IPS DF 4.7 (cell line): ENCODE data around the gene C1orf56.

Source experiments
- DNase-seq: peaks from one replicate; pipeline ENCODE4 v3.0.0-alpha.2; 2013; ENCODE audit warnings: low spot score; ENCODE audit errors: extremely low read depth

Gene C1orf56

GRCh38 chr1:151024540-151025146 is 22.9 kb upstream of the C1orf56 start:
- peak; percentile 66 for DNase-seq

GRCh38 chr1:151026460-151026859 is 21.1 kb upstream of the C1orf56 start:
- no peak for DNase-seq

GRCh38 chr1:151032164-151032563 is 15.4 kb upstream of the C1orf56 start:
- DNase-seq: no peak

- DNase-seq: no peak
Measured at GRCh38 chr1:151035167-151035566, 12.4 kb upstream of the C1orf56 start.

- no peak for DNase-seq
Measured at GRCh38 chr1:151036356-151036755, 11.2 kb upstream of the C1orf56 start, which contains the start of gene BNIPL. TSS of gene BNIPL (plus strand) at chr1:151036586. CDS start at chr1:151036726, 140 bp downstream.

- no peak for DNase-seq
Measured at GRCh38 chr1:151037032-151037431, 10.5 kb upstream of the C1orf56 start.

- no peak for DNase-seq
Measured at GRCh38 chr1:151039521-151039920, 8.0 kb upstream of the C1orf56 start.

GRCh38 chr1:151043163-151043562 is 4.4 kb upstream of the C1orf56 start:
- DNase-seq: no peak

- no peak for DNase-seq
Measured at GRCh38 chr1:151047925-151048644, 534 bp downstream of the C1orf56 start.

GRCh38 chr1:151048645-151049032 is 1.1 kb downstream of the C1orf56 start:
- DNase-seq: no peak

- no peak for DNase-seq
Measured at GRCh38 chr1:151049458-151049857, 1.9 kb downstream of the C1orf56 start.

- DNase-seq: no peak
Measured at GRCh38 chr1:151050051-151050688, 2.6 kb downstream of the C1orf56 start.

- DNase-seq: no peak
Measured at GRCh38 chr1:151051356-151052009, 3.9 kb downstream of the C1orf56 start.

- DNase-seq: no peak
Measured at GRCh38 chr1:151054971-151055547, 7.5 kb downstream of the C1orf56 start.

- no peak for DNase-seq
Measured at GRCh38 chr1:151055581-151055980, 8.0 kb downstream of the C1orf56 start.

- no peak for DNase-seq
Measured at GRCh38 chr1:151056149-151056548, 8.6 kb downstream of the C1orf56 start.

GRCh38 chr1:151058692-151059091 is 11.1 kb downstream of the C1orf56 start:
- DNase-seq: no peak

- DNase-seq: no peak
Measured at GRCh38 chr1:151059109-151060006, 11.8 kb downstream of the C1orf56 start, which contains the start of gene CDC42SE1. TSS of gene CDC42SE1 (minus strand) at chr1:151059622. CDS start at chr1:151055730, 3,892 bp downstream.

GRCh38 chr1:151060007-151060656 is 12.6 kb downstream of the C1orf56 start, which contains the start of gene MLLT11:
TSS of gene MLLT11 (plus strand) at chr1:151060397. CDS start at chr1:151067225, 6,828 bp downstream.
- DNase-seq: peak; percentile 75
